Stimulated activated CD8-positive, alpha-beta memory T cell treated with anti-CD3 and anti-CD28 coated beads, Interleukin-15, amount 100 ng/mL, for 4 hours (primary cell): Measurements from ENCODE around the gene NTPCR.
"Not testable (repeated sequence)": the region's sequence is repeated elsewhere in the genome, so short reads cannot be mapped to it uniquely, and the experiment has no call there.

Experiments
- DNase-seq, 2 donors: peaks; one replicate each; pipeline ENCODE4 v3.0.0-alpha.2; 2020; ENCODE audit warnings: low read depth in 2 of 2

The NTPCR gene

DNA sequence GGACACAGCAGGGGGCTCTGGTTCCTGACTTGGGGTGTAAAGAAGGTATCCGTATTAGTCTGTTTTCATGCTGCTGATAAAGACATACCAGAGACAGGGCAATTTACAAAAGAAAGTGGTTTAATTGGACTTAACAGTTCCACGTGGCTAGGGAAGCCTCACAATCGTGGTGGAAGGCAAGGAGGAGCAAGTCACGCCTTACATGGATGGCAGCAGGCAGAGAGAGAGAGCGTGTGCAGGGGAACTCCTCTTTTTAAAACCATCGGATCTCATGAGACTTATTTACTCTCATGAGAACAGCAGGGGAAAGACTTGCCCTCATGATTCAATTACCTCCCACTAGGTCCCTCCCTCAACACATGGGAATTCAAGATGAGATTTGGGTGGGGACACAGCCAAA, 23.2 kb upstream of the NTPCR start:
- DNase-seq = not testable (repeated sequence)

DNA sequence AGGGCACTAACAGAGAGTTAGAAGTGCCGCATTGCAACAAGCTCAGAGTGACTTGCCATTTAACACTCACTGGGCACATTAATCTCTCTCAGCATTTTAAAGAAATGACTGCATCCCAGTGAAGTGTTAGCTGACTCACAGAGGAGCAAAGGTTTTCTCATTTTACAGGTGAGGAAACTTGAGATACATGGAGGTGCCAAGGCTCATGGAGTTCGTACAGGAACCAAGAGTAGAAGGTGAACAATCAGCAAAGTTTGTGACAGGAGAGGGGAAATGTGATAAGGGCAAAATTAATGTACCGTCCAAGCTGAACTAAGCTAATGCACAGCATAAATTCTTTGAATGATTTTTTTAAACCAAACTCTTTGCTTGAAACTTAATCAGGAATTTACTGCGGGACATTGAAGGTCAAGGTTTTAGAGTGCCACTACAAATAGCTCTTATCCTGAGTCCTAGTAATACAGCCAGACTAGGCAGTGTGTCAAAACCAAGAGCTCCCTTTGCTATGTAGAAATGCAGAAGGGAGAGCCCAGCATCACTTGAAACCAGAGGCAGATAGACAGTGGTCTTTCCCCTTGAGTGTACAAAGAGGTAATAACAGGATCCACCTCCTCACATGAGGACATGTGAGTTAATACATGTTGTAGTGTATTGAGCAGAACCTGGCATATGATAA, 22.4 kb upstream of the NTPCR start:
- DNase-seq = no peak

DNA sequence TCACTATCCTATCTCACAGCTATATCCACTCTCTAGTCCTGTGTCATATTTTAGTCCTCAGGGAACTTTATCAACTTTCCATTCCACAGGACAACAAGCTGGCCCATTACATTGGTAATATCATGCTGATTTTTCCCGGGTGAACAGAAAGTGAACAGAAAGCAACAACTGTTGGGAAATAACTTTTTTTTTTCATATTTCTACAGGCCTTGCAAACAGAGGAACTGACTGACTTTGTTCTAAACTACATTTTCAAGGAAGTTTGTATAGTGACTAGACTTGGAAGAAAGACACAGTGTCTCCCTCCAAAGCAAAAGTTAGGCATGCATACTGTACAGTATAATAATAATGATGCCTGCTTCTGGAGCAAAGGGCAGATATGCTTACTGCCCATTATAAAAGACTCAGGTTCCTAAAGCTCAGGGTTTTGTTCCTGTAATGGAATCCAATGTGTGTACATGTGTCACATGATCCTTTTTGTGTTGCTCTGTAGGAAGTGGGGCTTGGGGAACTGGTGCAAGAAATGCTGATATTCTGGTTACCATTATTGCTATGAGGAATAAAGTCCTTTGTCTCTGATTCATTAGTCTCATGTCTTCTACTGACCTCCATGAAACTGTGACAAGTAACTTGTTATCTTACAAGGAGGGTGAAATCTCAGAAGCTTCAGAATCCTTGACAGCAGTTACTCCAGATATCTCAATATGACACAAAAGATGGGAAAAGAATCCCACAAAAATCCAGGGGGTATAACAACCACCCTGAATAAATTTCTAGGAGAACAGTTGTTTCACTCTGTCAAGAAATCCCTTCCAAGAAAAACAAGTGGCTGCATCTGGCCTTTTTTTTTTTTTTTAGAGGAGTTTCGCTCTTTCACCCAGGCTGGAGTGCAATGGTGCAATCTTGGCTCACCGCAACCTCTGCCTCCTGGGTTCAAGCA, 17.7 kb upstream of the NTPCR start:
- no peak for DNase-seq

DNA sequence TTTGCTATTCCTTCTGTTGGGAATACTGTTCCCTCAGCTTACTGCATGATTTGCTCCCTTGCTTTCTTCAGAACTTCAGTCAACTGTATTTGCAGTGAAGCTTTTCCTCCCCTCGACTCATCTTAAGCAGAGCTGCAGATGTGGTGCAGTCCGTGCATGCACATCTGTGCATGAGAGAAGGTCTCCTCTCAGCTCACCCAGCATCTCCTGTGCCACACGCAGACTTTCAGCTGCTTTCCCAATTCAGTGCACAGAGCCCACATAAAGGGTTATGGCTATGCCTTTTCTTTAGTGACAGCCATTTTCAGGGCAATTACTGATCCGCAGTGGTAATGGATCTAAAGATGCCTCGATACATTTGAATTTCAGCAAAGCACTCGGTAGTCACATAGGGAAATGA, 13.5 kb upstream of the NTPCR start:
- no peak for DNase-seq

DNA sequence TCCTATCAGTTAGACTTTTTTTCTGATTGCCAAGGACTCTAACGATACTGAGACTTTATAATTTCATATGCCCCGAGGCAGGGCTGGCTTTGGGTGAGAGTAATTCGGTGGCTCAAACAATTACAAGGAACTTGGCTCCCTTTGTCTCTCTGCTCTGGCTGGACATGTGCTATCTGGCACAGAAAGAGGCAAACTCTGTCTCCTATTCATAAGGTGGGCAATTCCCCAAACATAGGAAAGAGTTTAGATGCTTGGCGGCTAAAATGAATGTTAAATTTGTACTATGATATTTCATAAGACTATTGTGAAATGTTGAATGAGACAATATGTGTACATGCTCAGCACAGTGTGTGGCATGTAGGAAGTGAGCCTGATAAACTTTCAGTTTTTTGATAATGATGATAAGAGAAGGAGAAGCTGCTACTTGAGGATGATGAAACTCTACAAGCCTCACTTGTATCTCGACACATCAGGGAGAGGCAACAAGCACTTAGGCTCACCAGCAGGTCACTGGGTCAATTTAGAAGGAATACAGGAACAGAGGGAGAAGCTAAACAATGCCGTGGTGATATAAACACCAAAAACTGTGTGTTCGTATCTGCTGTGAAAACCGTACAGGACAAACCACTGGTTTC, 12.6 kb upstream of the NTPCR start:
- no peak for DNase-seq

DNA sequence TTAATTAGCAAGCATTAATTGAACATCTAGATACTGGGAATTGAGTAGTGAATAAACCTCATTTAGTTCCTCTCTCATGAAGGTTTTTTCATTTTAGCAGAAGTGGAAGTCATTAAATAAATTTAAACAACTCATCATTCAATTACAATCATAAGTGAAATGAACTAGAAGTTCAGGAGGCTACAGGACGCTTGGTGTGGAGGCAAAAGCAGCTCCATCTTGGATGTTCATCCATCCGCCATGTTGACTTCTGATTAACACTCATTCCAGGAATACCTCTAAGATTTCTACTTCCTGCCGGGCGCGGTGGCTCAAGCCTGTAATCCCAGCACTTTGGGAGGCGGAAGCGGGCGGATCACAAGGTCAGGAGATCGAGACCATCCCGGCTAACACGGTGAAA, 11.5 kb upstream of the NTPCR start:
- DNase-seq = no peak

DNA sequence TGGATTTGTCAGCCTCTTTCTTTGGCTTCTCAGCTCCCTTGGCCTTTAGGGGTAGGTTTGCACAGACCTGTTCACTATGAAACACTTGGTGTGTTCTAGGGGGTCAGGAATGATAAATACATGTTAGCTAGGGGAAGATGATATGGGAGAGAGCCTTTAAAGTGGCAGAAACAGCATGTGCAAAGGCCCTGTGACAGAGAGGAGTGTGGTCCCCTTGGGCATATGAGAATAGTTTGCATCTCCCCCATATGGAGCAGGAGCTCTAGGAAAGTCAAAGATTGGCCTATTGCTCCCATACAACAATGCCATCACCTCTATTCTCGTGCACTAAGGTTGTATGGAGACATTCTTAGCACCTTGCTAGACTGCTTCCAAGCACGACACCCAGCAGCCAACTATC, 10.7 kb upstream of the NTPCR start:
- no peak for DNase-seq

DNA sequence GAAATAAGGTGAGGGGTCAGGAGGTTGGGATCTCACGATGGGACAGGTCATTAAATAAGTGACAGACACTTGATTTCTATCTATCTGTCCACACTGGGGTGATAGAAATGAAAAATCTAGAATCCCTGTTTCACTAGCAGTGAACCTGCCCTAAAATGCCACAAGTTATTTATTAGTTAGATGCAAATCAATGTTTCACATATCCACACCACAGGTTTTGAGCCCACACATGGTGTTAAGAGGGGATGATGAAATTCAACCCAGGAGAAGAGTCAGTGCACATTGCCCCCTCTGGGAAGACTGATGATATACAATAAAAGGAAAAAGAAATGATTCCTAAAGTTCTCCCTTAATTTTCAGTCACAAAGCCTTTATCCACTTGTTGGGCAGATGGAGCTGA, 10.1 kb upstream of the NTPCR start:
- no peak for DNase-seq

DNA sequence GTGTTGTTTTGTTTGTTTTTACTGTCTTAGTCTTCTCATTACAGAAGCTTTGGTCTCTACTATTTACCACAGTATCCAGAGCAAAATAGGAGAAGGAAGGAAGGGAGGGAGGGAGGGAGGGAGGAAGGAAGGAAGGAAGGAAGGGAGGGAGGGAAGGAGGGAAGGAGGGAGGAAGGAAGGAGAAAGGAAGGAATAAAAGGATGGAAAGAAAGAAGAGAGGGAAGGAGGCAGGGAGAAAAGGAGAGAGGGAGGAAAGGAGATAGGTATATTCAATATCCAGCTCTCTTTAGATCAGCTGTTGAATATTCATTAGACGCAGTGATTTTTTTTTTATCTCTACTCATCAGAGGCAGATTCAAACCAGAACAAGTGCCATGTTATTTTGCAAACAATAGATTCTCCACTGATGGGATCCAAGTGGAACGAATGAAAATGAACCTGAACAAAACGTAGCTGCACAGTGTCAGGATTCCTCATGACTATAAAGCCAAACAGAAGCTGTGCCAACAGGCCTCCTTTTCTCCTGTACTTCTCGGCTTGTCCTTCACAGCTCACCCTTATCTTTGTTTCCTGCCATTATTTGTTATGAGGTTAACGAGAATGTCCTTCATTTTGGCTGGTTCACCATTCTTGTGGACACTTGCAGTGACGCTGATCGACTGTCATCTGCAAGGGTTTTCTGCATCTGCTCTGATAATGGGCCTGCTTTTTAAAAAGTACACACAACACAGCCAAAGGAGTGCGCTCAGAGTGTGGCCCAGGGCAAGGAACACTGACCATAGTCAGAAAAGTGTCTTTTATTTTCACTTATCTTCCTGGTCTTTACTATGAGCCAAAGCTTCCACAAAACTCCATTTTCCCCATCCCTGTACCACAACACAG, 7.8 kb upstream of the NTPCR start:
- DNase-seq = no peak

DNA sequence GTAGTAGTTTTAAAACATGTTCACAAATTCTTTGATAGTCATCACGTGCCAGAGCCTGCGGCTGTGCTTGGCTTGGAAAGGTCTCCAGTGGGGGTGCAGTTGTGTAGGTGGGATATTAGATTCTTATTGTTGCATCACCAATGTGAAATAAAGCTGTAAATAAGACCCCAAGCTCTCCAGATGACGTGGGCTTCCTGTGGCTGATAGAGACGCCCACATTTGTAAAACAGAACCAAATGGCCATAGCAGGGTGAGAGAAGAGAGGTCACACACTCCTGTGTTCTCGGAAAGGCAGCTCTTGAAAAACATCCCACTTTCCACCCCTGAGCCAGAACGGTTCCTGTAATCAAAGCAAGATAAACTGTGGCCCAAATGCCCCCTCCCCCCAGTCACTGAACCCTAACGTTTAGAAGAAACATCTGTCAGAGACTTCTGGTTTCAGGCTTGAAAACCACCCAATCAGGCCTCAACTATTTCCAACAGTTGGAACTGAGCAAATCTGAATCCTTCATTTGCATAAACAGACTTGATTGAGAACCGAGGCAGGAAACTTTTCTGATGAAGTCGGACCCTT, 6.6 kb upstream of the NTPCR start:
- DNase-seq = peak in 1 of 2 donors; percentile 12

DNA sequence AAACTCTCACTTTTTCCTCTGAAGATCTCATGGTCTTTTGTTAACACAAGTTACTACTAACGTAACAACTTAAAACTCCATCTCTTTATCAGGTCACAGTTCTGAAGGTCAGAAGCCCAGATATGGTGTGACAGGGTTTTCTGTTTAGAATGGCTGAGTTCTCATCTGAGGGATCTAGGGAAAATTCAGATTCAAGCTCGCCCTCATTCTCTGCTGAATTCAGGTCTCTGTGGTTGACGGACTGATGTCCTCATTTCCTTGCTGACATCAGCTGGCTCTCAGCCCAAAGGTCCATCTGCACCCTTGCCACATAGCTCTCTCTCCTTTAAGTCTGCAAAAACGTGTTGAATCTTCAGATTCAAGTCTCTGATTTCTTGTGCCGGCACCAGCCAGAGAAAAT, 6.1 kb upstream of the NTPCR start:
- no peak for DNase-seq

DNA sequence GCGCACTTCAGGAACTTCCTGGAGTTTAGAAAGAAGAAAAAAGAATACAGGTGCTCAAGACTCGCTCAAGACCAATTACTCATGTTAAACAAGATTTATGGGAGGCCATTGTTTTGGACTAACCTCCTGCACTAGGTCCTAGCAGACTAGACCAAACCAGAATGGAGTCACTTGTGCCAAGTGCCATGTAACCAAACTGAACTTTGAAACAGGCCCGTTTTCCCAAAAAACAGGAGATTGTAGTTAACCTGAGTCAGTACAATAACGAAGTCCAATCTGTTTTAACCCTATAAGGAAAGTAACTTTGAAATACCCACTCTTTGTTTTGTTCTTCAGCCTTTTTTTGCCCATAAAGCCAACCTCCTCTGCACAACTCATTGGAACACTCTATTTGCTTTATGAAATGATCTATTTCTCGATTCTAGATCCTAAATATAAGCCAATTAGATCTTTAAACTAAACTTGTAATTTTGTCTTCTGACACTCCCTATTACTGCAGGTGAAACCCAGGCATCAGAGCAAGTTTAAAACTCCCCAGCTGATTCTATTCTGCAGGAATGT, 695 bp upstream of the NTPCR start:
- no peak for DNase-seq

DNA sequence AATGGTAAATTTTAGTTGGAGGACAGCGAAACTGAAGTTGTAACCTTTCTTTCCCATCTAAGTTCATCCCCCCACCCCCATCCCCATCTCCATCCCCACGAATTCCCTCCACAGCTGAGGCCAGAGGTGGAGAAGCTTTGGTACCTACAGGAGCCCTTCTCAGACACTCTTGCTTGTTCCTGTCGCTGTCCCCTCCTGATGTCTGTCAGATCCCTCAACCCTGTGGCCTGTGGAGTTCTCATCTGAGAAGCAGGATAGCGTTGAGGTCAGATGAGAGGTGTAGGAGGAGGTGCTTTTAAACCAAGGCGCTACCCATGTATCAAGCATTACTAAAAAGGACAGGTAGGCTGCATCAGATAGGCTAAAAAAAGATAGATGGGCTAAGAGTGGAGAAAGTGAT, 769 bp downstream of the NTPCR start:
- no peak for DNase-seq

DNA sequence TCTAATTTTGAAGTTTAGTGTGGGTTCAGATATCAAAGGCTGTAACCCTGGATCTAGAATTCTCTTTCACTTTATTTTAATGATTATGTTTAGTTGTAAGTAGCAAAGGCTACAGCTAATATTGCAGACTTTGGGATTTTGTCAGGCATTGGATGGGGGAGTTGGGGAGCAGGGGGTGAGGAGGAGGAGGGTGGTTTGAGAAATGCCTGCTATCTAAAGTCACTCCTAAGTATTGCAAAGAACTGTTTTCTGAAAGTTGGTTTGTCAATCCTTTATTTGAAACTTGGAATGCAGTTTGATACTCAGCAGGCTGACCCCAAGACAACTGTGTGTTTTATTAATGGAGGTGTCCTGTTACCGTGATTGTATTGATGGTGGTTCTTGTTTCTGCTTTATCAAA, 1.2 kb downstream of the NTPCR start:
- no peak for DNase-seq

DNA sequence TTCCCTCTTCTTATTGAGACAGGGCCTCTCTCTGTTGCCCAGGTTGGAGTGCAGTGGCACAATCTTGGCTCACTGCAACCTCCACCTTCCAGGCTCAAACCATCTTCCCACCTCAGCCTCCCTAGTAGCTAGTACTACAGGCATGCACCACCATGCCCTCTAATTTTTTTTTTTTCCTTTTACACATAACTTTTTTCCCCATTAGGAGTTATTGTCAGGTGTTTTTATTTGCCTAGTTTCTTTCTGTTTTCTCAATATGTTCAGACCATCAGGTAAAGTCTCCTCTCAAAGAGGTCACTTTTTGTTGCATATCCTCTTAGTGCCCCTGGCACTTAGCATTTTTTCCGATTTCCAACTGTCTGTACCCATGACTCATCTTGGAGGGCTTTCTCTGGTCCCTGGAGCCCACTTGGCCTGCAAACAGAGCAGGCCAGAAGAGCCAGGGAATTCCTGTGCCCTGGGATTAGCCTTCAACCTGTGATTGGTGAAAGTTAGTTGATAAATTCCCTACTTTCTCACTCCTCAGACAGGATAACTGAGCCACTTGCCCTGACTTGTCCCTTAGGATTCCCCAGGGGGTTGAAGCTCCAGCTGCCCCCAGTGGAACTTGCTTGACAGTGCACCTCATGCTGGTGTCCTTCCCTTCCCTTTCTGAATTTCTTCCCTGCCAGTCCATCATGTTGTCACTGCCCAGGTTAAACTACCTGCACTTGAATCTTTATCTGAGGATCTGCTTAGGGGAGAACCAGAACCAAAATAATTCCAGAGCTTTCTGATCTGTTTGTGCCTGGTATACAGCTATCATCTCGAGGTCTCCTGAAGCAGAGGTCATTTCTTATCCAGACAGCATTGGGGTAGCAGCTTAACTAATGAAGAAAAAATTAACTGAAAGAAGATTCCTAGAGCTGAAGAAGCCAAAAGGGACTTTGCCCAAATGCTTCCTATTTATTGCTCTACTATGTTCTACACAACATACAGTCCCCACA, 2.4 kb downstream of the NTPCR start:
- DNase-seq = no peak

DNA sequence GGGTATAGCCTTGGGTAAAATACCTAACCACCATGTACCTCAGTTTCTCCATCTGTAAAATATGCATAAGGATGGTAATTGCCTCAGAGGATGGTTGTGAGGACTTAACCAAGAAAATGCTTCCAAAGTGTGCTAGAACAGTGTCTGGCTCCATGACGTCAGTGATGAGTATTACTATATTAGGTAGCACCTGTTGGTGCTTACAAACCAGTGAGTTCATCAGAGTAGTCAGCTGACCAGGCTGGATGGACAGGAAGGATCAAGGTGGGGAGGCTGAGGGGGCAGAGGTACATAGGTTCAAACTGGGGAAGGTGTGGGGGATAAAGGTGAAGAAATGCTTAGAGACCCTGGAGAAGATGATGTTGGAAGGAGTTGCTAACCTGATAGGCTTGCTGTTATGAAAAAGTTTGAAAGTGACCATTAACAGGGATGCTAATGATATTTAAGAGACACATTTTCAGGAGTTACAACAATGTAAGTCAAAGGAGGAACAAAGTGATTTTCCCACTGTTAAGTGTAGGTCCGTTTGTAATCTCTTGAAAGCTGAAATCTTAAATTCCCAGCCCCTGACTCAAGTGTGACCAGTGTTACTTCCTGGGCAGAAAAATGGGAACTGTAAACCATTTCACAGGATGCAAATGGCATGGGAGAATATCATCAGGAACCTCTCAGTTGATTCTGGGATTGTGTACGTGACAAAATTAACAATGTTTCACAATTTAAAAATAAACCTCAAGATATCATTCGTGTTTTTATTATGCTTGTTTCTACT, 4.4 kb downstream of the NTPCR start:
- DNase-seq = no peak

DNA sequence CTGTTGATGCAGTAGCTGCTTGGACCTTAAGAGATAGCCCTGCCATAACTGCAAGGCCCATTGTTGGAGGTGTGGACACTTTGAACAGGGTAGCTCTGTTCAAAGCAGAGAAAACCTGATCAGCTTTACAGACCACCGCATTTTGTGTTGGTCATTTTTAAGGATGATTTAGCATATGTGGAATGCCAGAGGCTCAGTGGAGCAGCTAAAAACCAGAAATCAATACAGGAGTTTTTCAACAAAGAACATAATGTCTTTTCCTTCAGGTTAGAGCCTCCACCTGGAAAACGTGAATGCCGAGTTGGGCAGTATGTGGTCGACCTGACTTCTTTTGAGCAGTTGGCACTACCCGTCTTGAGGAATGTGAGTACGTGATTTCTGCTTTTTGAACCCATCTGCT, 5.7 kb downstream of the NTPCR start:
- DNase-seq = no peak

DNA sequence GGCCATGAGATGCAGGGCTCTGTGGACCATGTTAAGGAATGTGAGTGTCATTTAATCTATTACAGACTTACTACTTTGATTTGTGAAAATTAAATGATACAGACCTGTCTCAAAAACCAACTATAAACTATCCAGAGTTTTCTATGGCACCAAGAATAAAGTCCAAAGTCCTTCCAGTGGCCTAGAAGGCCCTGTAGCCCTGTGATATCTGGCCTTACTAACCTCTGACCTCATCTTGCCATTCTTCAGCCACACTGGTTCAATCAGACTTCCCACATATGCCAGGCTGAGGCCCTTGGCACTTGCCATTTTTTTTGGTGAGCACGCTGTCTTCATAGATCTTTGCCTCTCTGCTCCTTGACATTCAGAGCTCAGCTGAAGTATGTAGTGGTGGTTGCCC, 7.7 kb downstream of the NTPCR start:
- no peak for DNase-seq
